Mesothelial cell of epicardium (in vitro differentiated cells): ENCODE measurements around the gene LRG1. TPM values are rescaled to one million over a fixed set of nuclear protein-coding genes. Genes with fewer than 3 reads are reported as not detected.

Experiments used
- DNase-seq, 2 experiments: peaks; one replicate each; pipeline ENCODE4 v3.0.0; 2021; ENCODE audit warnings: low spot score in 2 of 2; ENCODE audit not compliant: unreplicated experiment in 2 of 2
- H3K27ac Mint-ChIP-seq: 2 replicates; pipeline ENCODE4 v1.8.0; 2021; ENCODE audit warnings: mixed read lengths
- H3K27me3 Mint-ChIP-seq: 2 replicates; pipeline ENCODE4 v1.8.0; 2021; ENCODE audit warnings: low read depth, mixed read lengths
- H3K36me3 Mint-ChIP-seq: 2 replicates; pipeline ENCODE4 v1.8.0; 2021; ENCODE audit warnings: mixed read lengths
- H3K4me1 Mint-ChIP-seq: 2 replicates; pipeline ENCODE4 v1.8.0; 2021; ENCODE audit warnings: mixed read lengths
- H3K4me3 Mint-ChIP-seq: 2 replicates; pipeline ENCODE4 v1.8.0; 2021; ENCODE audit warnings: mild to moderate bottlenecking, moderate library complexity, mixed read lengths
- H3K9me3 Mint-ChIP-seq: 2 replicates; pipeline ENCODE4 v1.8.0; 2021; ENCODE audit warnings: mixed read lengths
- CTCF ChIP-seq: fragments of 200-600 bp; sonication (generic); IDR thresholded peaks from one replicate; pipeline ENCODE4 v1.5.0; 2021; ENCODE audit warnings: antibody characterized with exemption; ENCODE audit not compliant: unreplicated experiment
- total RNA-seq: library from RNA; stranded (reverse); gene quantifications from 3 replicates; pipeline ENCODE4 v1.2.1, GENCODE V29; 2021

The LRG1 gene
- total RNA-seq, 1 donor from 2014 or later, result 0.16 TPM

GRCh38 chr19:4537953-4538600, 1.8 kb downstream of the LRG1 start:
- Mint-ChIP-seq H3K27ac (no peak overlapping the region), H3K27me3 (peaks cover 13% of the 10 kb centered on the region), H3K36me3 (no peaks in the 10 kb centered on the region)

DNA sequence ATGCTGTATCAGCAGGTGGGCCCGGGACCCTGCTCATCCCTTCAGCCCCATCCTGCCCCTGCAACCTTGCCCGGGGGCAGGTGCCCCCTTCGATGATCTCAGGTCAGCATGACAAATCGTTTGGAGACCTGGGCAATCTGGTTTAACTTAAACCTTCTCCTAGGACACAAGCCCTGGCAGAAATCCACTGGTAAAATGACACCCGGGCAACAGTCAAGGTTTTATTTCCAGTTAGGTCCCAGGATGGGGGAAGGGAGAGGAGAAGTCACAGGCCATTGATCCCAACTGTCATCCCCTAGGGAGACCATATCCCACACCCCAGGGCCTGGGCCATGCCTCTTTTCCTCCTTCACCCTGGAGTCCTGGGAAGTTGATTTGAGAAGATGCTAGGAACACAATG, 3.0 kb downstream of the LRG1 start:
- Mint-ChIP-seq H3K27ac (no peak overlapping the region), H3K36me3 (no peaks in the 10 kb centered on the region), H3K4me3 (no peak overlapping the region), H3K9me3 (no peaks in the 10 kb centered on the region), H3K4me1 (peaks cover 4% of the 10 kb centered on the region), H3K27me3 (peaks cover 13% of the 10 kb centered on the region)
- DNase-seq, result no peak
- no peak for TF ChIP-seq CTCF

More at GRCh38 chr19:4537953-4538600, 1.8 kb downstream of the LRG1 start:
- H3K4me3 Mint-ChIP-seq, result no peak overlapping the region
- no peaks in the 10 kb centered on the region for H3K9me3 Mint-ChIP-seq
- no peak for DNase-seq
- peaks cover 4% of the 10 kb centered on the region for H3K4me1 Mint-ChIP-seq
- no peak for TF ChIP-seq CTCF

GRCh38 chr19:4534836-4535658, 4.8 kb downstream of the LRG1 start, which contains the start of gene PLIN5:
Gene PLIN5 (minus strand): TSS chr19:4535224. CDS start chr19:4534074, 1,150 bp downstream.
- no peak for TF ChIP-seq CTCF
- peak; percentile 77 to 80 for DNase-seq
- no peaks in the 10 kb centered on the region for H3K9me3 Mint-ChIP-seq
- H3K27ac Mint-ChIP-seq, result no peak within 1 kb of the TSS
- no peak within 1 kb of the TSS for H3K4me3 Mint-ChIP-seq
- H3K36me3 Mint-ChIP-seq, result no peaks in the 10 kb centered on the region
- H3K4me1 Mint-ChIP-seq, result peaks cover 4% of the 10 kb centered on the region
- peaks cover 14% of the 10 kb centered on the region for H3K27me3 Mint-ChIP-seq

DNA sequence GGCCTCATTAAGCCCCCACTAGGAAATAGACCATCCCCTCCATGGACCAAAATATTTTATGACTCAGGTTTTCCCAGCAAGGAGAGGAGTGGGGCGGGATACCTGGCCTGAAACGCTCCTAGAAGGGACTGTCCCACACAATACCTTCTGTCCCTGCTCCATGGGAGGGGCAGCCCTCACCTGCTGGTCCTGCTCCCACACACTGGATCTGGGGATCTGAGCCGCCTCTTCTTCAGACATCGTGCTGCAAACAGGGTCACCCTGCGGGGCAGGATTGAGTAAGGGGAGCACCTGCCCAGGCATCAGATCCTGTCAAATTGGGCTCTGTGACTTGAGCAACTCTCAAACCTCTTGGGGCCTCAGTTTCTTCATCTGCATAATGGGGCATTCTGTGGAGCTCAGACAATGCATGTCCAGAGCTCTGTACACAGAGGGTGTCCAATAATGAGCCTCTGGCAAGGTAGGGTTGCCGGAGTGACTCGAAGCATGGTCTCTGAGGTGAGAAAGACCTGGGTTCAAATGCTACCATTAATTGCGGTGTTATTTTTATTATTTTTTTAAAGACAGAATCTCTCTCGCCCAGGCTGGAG, 5.9 kb downstream of the LRG1 start:
- H3K36me3 Mint-ChIP-seq, result no peaks in the 10 kb centered on the region
- no peaks in the 10 kb centered on the region for H3K9me3 Mint-ChIP-seq
- no peak for DNase-seq
- peaks cover 14% of the 10 kb centered on the region for H3K27me3 Mint-ChIP-seq
- H3K27ac Mint-ChIP-seq, result no peak overlapping the region
- H3K4me1 Mint-ChIP-seq, result peaks cover 4% of the 10 kb centered on the region
- TF ChIP-seq CTCF, result no peak
- no peak overlapping the region for H3K4me3 Mint-ChIP-seq

- Mint-ChIP-seq H3K36me3 (no peaks in the 10 kb centered on the region), H3K4me1 (peaks cover 4% of the 10 kb centered on the region), H3K4me3 (no peak overlapping the region), H3K27me3 (peaks cover 14% of the 10 kb centered on the region), H3K27ac (no peak overlapping the region), H3K9me3 (no peaks in the 10 kb centered on the region)
- TF ChIP-seq CTCF, result no peak
- no peak for DNase-seq
Measured at GRCh38 chr19:4533334-4533733, 6.5 kb downstream of the LRG1 start.
